ENCODE measurements around the gene GALNT18. TPM values are rescaled to one million over a fixed set of nuclear protein-coding genes. Genes with fewer than 3 reads are reported as not detected.

The GALNT18 gene
- total RNA-seq, 5 donors from 2014 or later (not counting 1 experiment from before 2014, with no cell fraction given): 0.10 to 0.15 TPM; not detected in 3

GRCh38 chr11:11344045-11344444, 277.8 kb downstream of the GALNT18 start:
- H3K27ac ChIP-seq (ENCODE audit: low read length): no peak overlapping the region
- no peaks in the 10 kb centered on the region for H3K36me3 Mint-ChIP-seq
- ChIA-PET POLR2A (no interaction called here), CTCF (no interaction called here)
- H3K4me1 ChIP-seq (ENCODE audit: control insufficient read depth in 1 of 2, extremely low read depth in 1 of 2, insufficient read depth in 2 of 2, low read length in 2 of 2): no peaks in the 10 kb centered on the region
- H3K36me3 ChIP-seq (ENCODE audit: control insufficient read depth in 2 of 2, extremely low read depth in 1 of 2, insufficient read depth in 1 of 2, low read length in 1 of 2): no peaks in the 10 kb centered on the region
- H3K4me3 ChIP-seq (ENCODE audit: control insufficient read depth in 1 of 2, extremely low read depth in 1 of 2, low read length in 1 of 2): no peak overlapping the region
- no peak overlapping the region for H3K4me3 Mint-ChIP-seq
- no peaks in the 10 kb centered on the region for H3K4me1 Mint-ChIP-seq
- H3K27me3 ChIP-seq (replicated peaks in 1 of 2; ENCODE audit: control insufficient read depth in 2 of 2, extremely low read depth in 1 of 2, insufficient read depth in 2 of 2, low read length in 1 of 2): peaks cover 0 to 11% of the 10 kb centered on the region in 2 experiments
- 29% methylated on average over 3 of the region's 3 CpGs for WGBS (ENCODE audit: insufficient coverage)
- no peaks in the 10 kb centered on the region for H3K9me3 Mint-ChIP-seq
- no peaks in the 10 kb centered on the region for H3K9me3 ChIP-seq
- DNase-seq: no peak
- peaks cover 3 to 9% of the 10 kb centered on the region in 2 donors for H3K27me3 Mint-ChIP-seq
- ATAC-seq (replicated peaks in 1 of 4): no peak
- no peak overlapping the region for H3K27ac Mint-ChIP-seq

GRCh38 chr11:11338304-11338703, 283.5 kb downstream of the GALNT18 start:
- Mint-ChIP-seq H3K4me1 (no peaks in the 10 kb centered on the region), H3K27me3 (peaks cover 9 to 14% of the 10 kb centered on the region in 2 donors), H3K27ac (no peak overlapping the region), H3K36me3 (no peaks in the 10 kb centered on the region), H3K9me3 (no peaks in the 10 kb centered on the region), H3K4me3 (no peak overlapping the region)
- 46% methylated on average over 1 of the region's 1 CpG for WGBS (ENCODE audit: insufficient coverage)
- H3K36me3 ChIP-seq (ENCODE audit: control insufficient read depth in 2 of 2, extremely low read depth in 1 of 2, insufficient read depth in 1 of 2, low read length in 1 of 2): no peaks in the 10 kb centered on the region
- peaks cover 0 to 9% of the 10 kb centered on the region in 2 experiments for H3K27me3 ChIP-seq (replicated peaks in 1 of 2; ENCODE audit: control insufficient read depth in 2 of 2, extremely low read depth in 1 of 2, insufficient read depth in 2 of 2, low read length in 1 of 2)
- no peak for DNase-seq
- H3K27ac ChIP-seq (ENCODE audit: low read length): no peak overlapping the region
- no peak overlapping the region for H3K4me3 ChIP-seq (ENCODE audit: control insufficient read depth in 1 of 2, extremely low read depth in 1 of 2, low read length in 1 of 2)
- ATAC-seq (replicated peaks in 1 of 4): no peak
- no peaks in the 10 kb centered on the region for H3K4me1 ChIP-seq (ENCODE audit: control insufficient read depth in 1 of 2, extremely low read depth in 1 of 2, insufficient read depth in 2 of 2, low read length in 2 of 2)
- no peaks in the 10 kb centered on the region for H3K9me3 ChIP-seq
- ChIA-PET CTCF (no interaction called here), POLR2A (no interaction called here)

GRCh38 chr11:11336664-11337063, 285.1 kb downstream of the GALNT18 start:
- no peak for ATAC-seq (replicated peaks in 1 of 4)
- H3K36me3 Mint-ChIP-seq: no peaks in the 10 kb centered on the region
- no peaks in the 10 kb centered on the region for H3K9me3 Mint-ChIP-seq
- no peak overlapping the region for H3K4me3 ChIP-seq (ENCODE audit: control insufficient read depth in 1 of 2, extremely low read depth in 1 of 2, low read length in 1 of 2)
- CTCF ChIA-PET: interaction anchor here in 1 of 2 donors (0.9 kb wide), 1 partner anchor 17 kb away, joined by 4 read pairs; no protein-coding TSS in a partner anchor
- H3K27ac ChIP-seq (ENCODE audit: low read length): no peak overlapping the region
- H3K9me3 ChIP-seq: no peaks in the 10 kb centered on the region
- H3K4me3 Mint-ChIP-seq: no peak overlapping the region
- H3K27me3 Mint-ChIP-seq: peaks cover 9 to 14% of the 10 kb centered on the region in 2 donors
- H3K4me1 Mint-ChIP-seq: no peaks in the 10 kb centered on the region
- no peaks in the 10 kb centered on the region for H3K4me1 ChIP-seq (ENCODE audit: control insufficient read depth in 1 of 2, extremely low read depth in 1 of 2, insufficient read depth in 2 of 2, low read length in 2 of 2)
- peaks cover 0 to 9% of the 10 kb centered on the region in 2 experiments for H3K27me3 ChIP-seq (replicated peaks in 1 of 2; ENCODE audit: control insufficient read depth in 2 of 2, extremely low read depth in 1 of 2, insufficient read depth in 2 of 2, low read length in 1 of 2)
- no peak overlapping the region for H3K27ac Mint-ChIP-seq
- no peaks in the 10 kb centered on the region for H3K36me3 ChIP-seq (ENCODE audit: control insufficient read depth in 2 of 2, extremely low read depth in 1 of 2, insufficient read depth in 1 of 2, low read length in 1 of 2)
- POLR2A ChIA-PET: no interaction called here
- DNase-seq: no peak
- 50% methylated on average over 4 of the region's 4 CpGs for whole genome bisulfite sequencing (ENCODE audit: insufficient coverage)

GRCh38 chr11:11335043-11335442, 286.8 kb downstream of the GALNT18 start:
- ChIA-PET POLR2A (no interaction called here), CTCF (interaction anchor here in 1 of 2 donors (0.7 kb wide), 1 partner anchor 712 kb away, joined by 3 read pairs; no protein-coding TSS in a partner anchor)
- no peaks in the 10 kb centered on the region for H3K4me1 ChIP-seq (ENCODE audit: control insufficient read depth in 1 of 2, extremely low read depth in 1 of 2, insufficient read depth in 2 of 2, low read length in 2 of 2)
- no peak overlapping the region for H3K27ac ChIP-seq (ENCODE audit: low read length)
- 100% methylated on average over 2 of the region's 2 CpGs for WGBS (ENCODE audit: insufficient coverage)
- no peak overlapping the region for H3K4me3 ChIP-seq (ENCODE audit: control insufficient read depth in 1 of 2, extremely low read depth in 1 of 2, low read length in 1 of 2)
- H3K36me3 Mint-ChIP-seq: no peaks in the 10 kb centered on the region
- ATAC-seq (replicated peaks in 1 of 4): no peak
- no peaks in the 10 kb centered on the region for H3K9me3 ChIP-seq
- H3K4me1 Mint-ChIP-seq: no peaks in the 10 kb centered on the region
- peaks cover 0 to 9% of the 10 kb centered on the region in 2 experiments for H3K27me3 ChIP-seq (replicated peaks in 1 of 2; ENCODE audit: control insufficient read depth in 2 of 2, extremely low read depth in 1 of 2, insufficient read depth in 2 of 2, low read length in 1 of 2)
- H3K9me3 Mint-ChIP-seq: no peaks in the 10 kb centered on the region
- peaks cover 9 to 14% of the 10 kb centered on the region in 2 donors for H3K27me3 Mint-ChIP-seq
- H3K4me3 Mint-ChIP-seq: no peak overlapping the region
- H3K27ac Mint-ChIP-seq: no peak overlapping the region
- DNase-seq: no peak
- no peaks in the 10 kb centered on the region for H3K36me3 ChIP-seq (ENCODE audit: control insufficient read depth in 2 of 2, extremely low read depth in 1 of 2, insufficient read depth in 1 of 2, low read length in 1 of 2)

GRCh38 chr11:11334607-11335006, 287.2 kb downstream of the GALNT18 start:
- Mint-ChIP-seq H3K4me3 (no peak overlapping the region), H3K36me3 (no peaks in the 10 kb centered on the region), H3K4me1 (no peaks in the 10 kb centered on the region), H3K27ac (no peak overlapping the region), H3K27me3 (peaks cover 7 to 14% of the 10 kb centered on the region in 2 donors), H3K9me3 (no peaks in the 10 kb centered on the region)
- no peaks in the 10 kb centered on the region for H3K36me3 ChIP-seq (ENCODE audit: control insufficient read depth in 2 of 2, extremely low read depth in 1 of 2, insufficient read depth in 1 of 2, low read length in 1 of 2)
- H3K4me3 ChIP-seq (ENCODE audit: control insufficient read depth in 1 of 2, extremely low read depth in 1 of 2, low read length in 1 of 2): no peak overlapping the region
- ChIA-PET CTCF (interaction anchor here in 1 of 2 donors (0.7 kb wide), 1 partner anchor 713 kb away, joined by 3 read pairs; no protein-coding TSS in a partner anchor), POLR2A (no interaction called here)
- 79% methylated on average over 2 of the region's 4 CpGs for WGBS (ENCODE audit: insufficient coverage)
- H3K9me3 ChIP-seq: no peaks in the 10 kb centered on the region
- H3K4me1 ChIP-seq (ENCODE audit: control insufficient read depth in 1 of 2, extremely low read depth in 1 of 2, insufficient read depth in 2 of 2, low read length in 2 of 2): no peaks in the 10 kb centered on the region
- peaks cover 0 to 9% of the 10 kb centered on the region in 2 experiments for H3K27me3 ChIP-seq (replicated peaks in 1 of 2; ENCODE audit: control insufficient read depth in 2 of 2, extremely low read depth in 1 of 2, insufficient read depth in 2 of 2, low read length in 1 of 2)
- DNase-seq: no peak
- H3K27ac ChIP-seq (ENCODE audit: low read length): no peak overlapping the region
- no peak for ATAC-seq (replicated peaks in 1 of 4)

GRCh38 chr11:11332141-11332710, 289.6 kb downstream of the GALNT18 start:
- Mint-ChIP-seq H3K27me3 (peaks cover 0 to under 1% of the 10 kb centered on the region in 2 donors), H3K4me1 (no peaks in the 10 kb centered on the region), H3K36me3 (no peaks in the 10 kb centered on the region), H3K4me3 (no peak overlapping the region), H3K9me3 (no peaks in the 10 kb centered on the region), H3K27ac (no peak overlapping the region)
- H3K4me3 ChIP-seq (ENCODE audit: control insufficient read depth in 1 of 2, extremely low read depth in 1 of 2, low read length in 1 of 2): no peak overlapping the region
- H3K36me3 ChIP-seq (ENCODE audit: control insufficient read depth in 2 of 2, extremely low read depth in 1 of 2, insufficient read depth in 1 of 2, low read length in 1 of 2): no peaks in the 10 kb centered on the region
- CTCF ChIA-PET: no interaction called here
- DNase-seq (no peak), ATAC-seq (replicated peaks in 1 of 4) (no peak)
- no peaks in the 10 kb centered on the region for H3K9me3 ChIP-seq
- POLR2A ChIA-PET: interaction anchor here in 1 of 2 donors (0.9 kb wide), 1 partner anchor 354 kb away, joined by 3 read pairs; no protein-coding TSS in a partner anchor
- WGBS (ENCODE audit: insufficient coverage): 100% methylated on average over 3 of the region's 5 CpGs
- no peak overlapping the region for H3K27ac ChIP-seq (ENCODE audit: low read length)
- no peaks in the 10 kb centered on the region for H3K4me1 ChIP-seq (ENCODE audit: control insufficient read depth in 1 of 2, extremely low read depth in 1 of 2, insufficient read depth in 2 of 2, low read length in 2 of 2)
- H3K27me3 ChIP-seq (replicated peaks in 1 of 2; ENCODE audit: control insufficient read depth in 2 of 2, extremely low read depth in 1 of 2, insufficient read depth in 2 of 2, low read length in 1 of 2): peaks cover 0 to 13% of the 10 kb centered on the region in 2 experiments
